Thyroid gland (tissue), 4 donors: ENCODE measurements around the gene DCAKD. TPM values are rescaled to one million over a fixed set of nuclear protein-coding genes. Genes with fewer than 3 reads are reported as not detected.

Experiments used
- DNase-seq, 2 donors: peaks; one replicate each; pipeline ENCODE4 v3.0.0-alpha.2; 2019
- H3K27ac ChIP-seq, 3 donors: fragments of 200-600 bp; sonication (generic); 1 replicate in 2 of 3; 2 replicates in 1 of 3; pipeline ENCODE4 v1.5.1; 2016 to 2019; ENCODE audit warnings: mild to moderate bottlenecking in 1 of 3, moderate library complexity in 1 of 3
- H3K27me3 ChIP-seq: fragments of 200-600 bp; sonication (generic); one replicate; pipeline ENCODE4 v1.5.1; 2019
- H3K36me3 ChIP-seq, 2 donors: fragments of 200-600 bp; sonication (generic); one replicate each; pipeline ENCODE4 v1.5.1; 2016 to 2019
- H3K4me1 ChIP-seq, 2 donors: fragments of 200-600 bp; sonication (generic); one replicate each; pipeline ENCODE4 v1.5.1; 2017 to 2019
- H3K4me3 ChIP-seq, 3 donors: fragments of 200-600 bp; sonication (generic); replicated peaks in 1 of 3; 1 replicate in 2 of 3; 2 replicates in 1 of 3; pipeline ENCODE4 v1.5.1; 2016; ENCODE audit warnings: mild to moderate bottlenecking in 1 of 3
- H3K9me3 ChIP-seq: fragments of 200-600 bp; sonication (generic); one replicate; pipeline ENCODE4 v1.5.1; 2017
- CTCF ChIP-seq, 6 experiments: fragments of 200-600 bp in 3 of 6; fragments of 450-650 bp in 3 of 6; sonication (generic) in 3 of 6; IDR thresholded peaks; one replicate each; pipeline ENCODE4 v1.5.1; 2016 to 2019; ENCODE audit warnings: antibody characterized with exemption in 6 of 6, mild to moderate bottlenecking in 2 of 6, inconsistent platforms in 1 of 6, moderate library complexity in 1 of 6
- POLR2A ChIP-seq, 2 donors: fragments of 450-650 bp; IDR thresholded peaks; one replicate each; pipeline ENCODE4 v1.6.1; 2017; ENCODE audit warnings: antibody characterized with exemption in 2 of 2, mild to moderate bottlenecking in 2 of 2, moderate library complexity in 1 of 2
- WGBS, 2 donors: methylation state at CpG; one replicate each; pipeline ENCODE4 v1.1.5; 2017; 5-methylcytosine and 5-hydroxymethylcytosine counted together
- intact Hi-C: fragments of 100-400 bp; cut with DNase I; formaldehyde crosslinking; loops from one replicate; pipeline ENCODE4 v1.15.1; 2023
- total RNA-seq, 4 donors: library from RNA; depleted of rRNA; stranded (reverse); fragments of >200 nt; gene quantifications; one replicate each; pipeline ENCODE4 v1.2.3, GENCODE V29; 2016

DCAKD gene
- total RNA-seq, 4 donors from 2014 or later, result 53.5 to 102 (median 72.9) TPM

- Histone ChIP-seq H3K27ac (no peak overlapping the region), H3K36me3 (no peaks in the 10 kb centered on the region)
- WGBS, 2 donors, result 36 to 61% methylated on average over 31 to 34 of the region's 34 CpGs
Observed at GRCh38 chr17:44988044-44988942, 63.1 kb downstream of the DCAKD start.

DNA sequence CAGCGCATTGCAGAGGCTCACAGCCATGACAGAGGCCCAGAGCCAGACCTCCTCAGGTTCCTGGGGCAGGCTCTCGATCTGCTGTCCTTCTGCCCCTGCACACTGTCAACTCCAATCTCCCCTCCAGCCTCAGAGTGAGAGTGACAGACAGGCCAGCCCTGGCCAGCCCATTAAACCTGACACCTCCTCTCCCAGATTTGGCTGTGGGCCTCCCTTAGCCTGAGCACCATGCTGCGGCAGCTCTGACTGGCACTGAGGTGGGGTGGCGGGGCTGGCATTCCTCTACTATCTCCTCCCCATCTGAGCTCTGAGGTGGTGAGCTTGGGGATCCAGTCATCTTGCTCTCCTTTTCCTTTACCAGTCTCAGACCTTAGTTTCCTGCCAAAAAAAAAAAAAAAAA is 67.9 kb downstream of the DCAKD start:
- Histone ChIP-seq H3K36me3 (no peaks in the 10 kb centered on the region), H3K9me3 (no peaks in the 10 kb centered on the region), H3K4me1 (no peaks in the 10 kb centered on the region), H3K4me3 (no peak overlapping the region), H3K27me3 (peaks cover 9% of the 10 kb centered on the region), H3K27ac (no peak overlapping the region)
- WGBS, 2 donors, result 77 to 84% methylated on average over 4 of the region's 4 CpGs
- no peak for TF ChIP-seq CTCF (IDR thresholded peaks at IDR 0.05)
- TF ChIP-seq POLR2A (IDR thresholded peaks at IDR 0.05), result no peak
- intact Hi-C loops, result no loop called here
- DNase-seq, result no peak

More at GRCh38 chr17:44988044-44988942, 63.1 kb downstream of the DCAKD start:
- DNase-seq, result no peak
- Histone ChIP-seq H3K9me3 (no peaks in the 10 kb centered on the region), H3K27me3 (peaks cover 9% of the 10 kb centered on the region), H3K4me1 (no peaks in the 10 kb centered on the region), H3K4me3 (no peak overlapping the region)
- TF ChIP-seq POLR2A (IDR thresholded peaks at IDR 0.05), result no peak
- TF ChIP-seq CTCF (IDR thresholded peaks at IDR 0.05), result no peak
- intact Hi-C loops, result no loop called here

- Histone ChIP-seq H3K4me3 (no peak overlapping the region), H3K4me1 (no peaks in the 10 kb centered on the region), H3K27me3 (no peaks in the 10 kb centered on the region), H3K27ac (no peak overlapping the region), H3K9me3 (no peaks in the 10 kb centered on the region), H3K36me3 (no peaks in the 10 kb centered on the region)
- DNase-seq, result no peak
- intact Hi-C loops, result no loop called here
- TF ChIP-seq POLR2A (IDR thresholded peaks at IDR 0.05), result no peak
- TF ChIP-seq CTCF (IDR thresholded peaks at IDR 0.05), result no peak
- 94 to 96% methylated on average over 3 of the region's 3 CpGs for WGBS, 2 donors
Observed at GRCh38 chr17:44982113-44982702, 69.2 kb downstream of the DCAKD start.

DNA sequence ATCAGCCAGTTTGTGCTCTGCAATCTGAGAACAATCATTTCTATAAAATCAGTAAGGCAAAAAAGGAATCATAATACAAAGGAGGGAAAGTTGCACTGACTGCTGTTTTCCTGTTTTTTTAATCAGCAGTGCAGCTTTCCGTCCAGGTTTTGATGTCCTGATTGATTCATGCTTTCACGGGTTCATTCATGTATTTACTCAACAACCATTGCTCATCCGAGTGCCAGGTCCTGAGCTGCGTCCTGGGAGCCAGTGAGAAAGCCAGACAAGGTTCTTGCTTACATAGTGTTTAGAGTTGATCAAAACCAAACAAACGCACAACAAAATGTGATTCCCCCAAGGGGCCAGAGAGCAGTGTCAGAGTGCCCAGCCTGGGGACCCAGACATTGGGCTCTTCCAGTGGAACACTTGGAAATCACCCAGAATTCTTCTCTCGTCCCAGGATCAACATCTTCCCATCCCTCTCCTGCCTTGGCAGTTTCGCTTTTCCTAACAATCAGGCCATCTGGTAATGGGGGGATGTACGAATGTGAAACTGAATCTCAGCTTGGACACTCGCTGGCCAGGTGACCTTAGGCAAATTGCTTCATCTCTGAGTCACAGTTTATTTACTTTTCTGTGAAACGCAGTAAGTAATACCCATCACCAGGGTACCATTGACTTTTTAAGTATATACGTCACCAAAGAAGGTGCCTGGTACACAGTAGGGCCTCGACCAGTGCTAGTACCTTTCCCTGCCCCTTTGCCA is 70.0 kb downstream of the DCAKD start:
- DNase-seq, result no peak
- Histone ChIP-seq H3K27ac (no peak overlapping the region), H3K36me3 (no peaks in the 10 kb centered on the region), H3K27me3 (no peaks in the 10 kb centered on the region), H3K4me3 (no peak overlapping the region), H3K9me3 (no peaks in the 10 kb centered on the region), H3K4me1 (no peaks in the 10 kb centered on the region)
- TF ChIP-seq CTCF (IDR thresholded peaks at IDR 0.05) (no peak), POLR2A (IDR thresholded peaks at IDR 0.05) (no peak)
- WGBS, 2 donors, result 56 to 67% methylated on average over 12 of the region's 12 CpGs
- intact Hi-C loops, result no loop called here
